Measurements from ENCODE around the gene CDNF. TPM values are rescaled to one million over a fixed set of nuclear protein-coding genes. Genes with fewer than 3 reads are reported as not detected.

CDNF gene
- total RNA-seq, 2 experiments from 2014 or later, result 3.2 to 3.7 TPM

GRCh38 chr10:14858338-14858960, 20.6 kb upstream of the CDNF start:
- Histone ChIP-seq H3K36me3 (ENCODE audit: insufficient read depth, low read length) (peaks cover 39% of the 10 kb centered on the region), H3K9me3 (ENCODE audit: control insufficient read depth in 1 of 2, insufficient read depth in 1 of 2, low read length in 2 of 2) (no peaks in the 10 kb centered on the region), H3K27ac (ENCODE audit: low read depth in 1 of 2, low read length in 2 of 2) (no peak overlapping the region), H3K27me3 (ENCODE audit: control insufficient read depth in 1 of 2, insufficient read depth in 2 of 2, low read length in 2 of 2) (no peaks in the 10 kb centered on the region), H3K4me3 (ENCODE audit: low read length) (no peak overlapping the region), H3K4me1 (ENCODE audit: insufficient read depth, low read length) (no peaks in the 10 kb centered on the region)
- Mint-ChIP-seq H3K36me3 (ENCODE audit: low read depth) (peaks cover 77% of the 10 kb centered on the region), H3K9me3 (no peaks in the 10 kb centered on the region), H3K4me1 (ENCODE audit: low read depth) (no peaks in the 10 kb centered on the region), H3K27ac (no peak overlapping the region), H3K27me3 (no peaks in the 10 kb centered on the region), H3K4me3 (no peak overlapping the region)
- CTCF ChIA-PET, result no interaction called here
- POLR2A ChIA-PET, result interaction anchor here (1.0 kb wide), 2 partner anchors 20 kb away, joined by 3 to 4 read pairs; partner anchors contain the start of genes CDNF, HSPA14, MSANTD7 and SUV39H2
- intact Hi-C loops (cut with DNase I, micrococcal nuclease), result no loop called here
- ATAC-seq (ENCODE audit: poor library complexity) (no peak), DNase-seq (no peak)
- no peak for TF ChIP-seq CTCF (IDR thresholded peaks at IDR 0.05)

- no peaks in the 10 kb centered on the region for H3K9me3 Mint-ChIP-seq
- no peak for TF ChIP-seq CTCF (IDR thresholded peaks at IDR 0.05)
- H3K4me3 Mint-ChIP-seq, result no peak overlapping the region
- Histone ChIP-seq H3K27me3 (ENCODE audit: control insufficient read depth in 1 of 2, insufficient read depth in 2 of 2, low read length in 2 of 2) (no peaks in the 10 kb centered on the region), H3K36me3 (ENCODE audit: insufficient read depth, low read length) (peaks cover 51% of the 10 kb centered on the region), H3K4me3 (ENCODE audit: low read length) (no peak overlapping the region), H3K27ac (ENCODE audit: low read depth in 1 of 2, low read length in 2 of 2) (no peak overlapping the region), H3K4me1 (ENCODE audit: insufficient read depth, low read length) (no peaks in the 10 kb centered on the region), H3K9me3 (ENCODE audit: control insufficient read depth in 1 of 2, insufficient read depth in 1 of 2, low read length in 2 of 2) (no peaks in the 10 kb centered on the region)
- H3K27ac Mint-ChIP-seq, result no peak overlapping the region
- ChIA-PET CTCF (no interaction called here), POLR2A (interaction anchor here (1.5 kb wide), 1 partner anchor 17 kb away, joined by 4 read pairs; the partner anchor contains the start of genes CDNF, HSPA14 and MSANTD7)
- H3K27me3 Mint-ChIP-seq, result no peaks in the 10 kb centered on the region
- no peak for ATAC-seq (ENCODE audit: poor library complexity)
- DNase-seq, result no peak
- peaks cover 92% of the 10 kb centered on the region for H3K36me3 Mint-ChIP-seq (ENCODE audit: low read depth)
- no peaks in the 10 kb centered on the region for H3K4me1 Mint-ChIP-seq (ENCODE audit: low read depth)
- intact Hi-C loops (cut with DNase I, micrococcal nuclease), result no loop called here
Measured at GRCh38 chr10:14855453-14855852, 17.6 kb upstream of the CDNF start.

- Mint-ChIP-seq H3K27ac (no peak overlapping the region), H3K4me3 (no peak overlapping the region), H3K27me3 (no peaks in the 10 kb centered on the region), H3K9me3 (no peaks in the 10 kb centered on the region), H3K4me1 (ENCODE audit: low read depth) (no peaks in the 10 kb centered on the region), H3K36me3 (ENCODE audit: low read depth) (peaks cover 89% of the 10 kb centered on the region)
- TF ChIP-seq CTCF (IDR thresholded peaks at IDR 0.05), result no peak
- Histone ChIP-seq H3K4me1 (ENCODE audit: insufficient read depth, low read length) (no peaks in the 10 kb centered on the region), H3K9me3 (ENCODE audit: control insufficient read depth in 1 of 2, insufficient read depth in 1 of 2, low read length in 2 of 2) (no peaks in the 10 kb centered on the region), H3K4me3 (ENCODE audit: low read length) (no peak overlapping the region), H3K36me3 (ENCODE audit: insufficient read depth, low read length) (peaks cover 54% of the 10 kb centered on the region), H3K27ac (ENCODE audit: low read depth in 1 of 2, low read length in 2 of 2) (no peak overlapping the region), H3K27me3 (ENCODE audit: control insufficient read depth in 1 of 2, insufficient read depth in 2 of 2, low read length in 2 of 2) (no peaks in the 10 kb centered on the region)
- ATAC-seq (ENCODE audit: poor library complexity) (no peak), DNase-seq (no peak)
- intact Hi-C loops (cut with DNase I, micrococcal nuclease), result no loop called here
- CTCF ChIA-PET, result no interaction called here
- POLR2A ChIA-PET, result interaction anchor here (0.6 to 1.1 kb wide), 2 partner anchors 14 to 28 kb away, joined by 3 to 4 read pairs; partner anchors contain the start of genes CDNF, HSPA14 and MSANTD7
Measured at GRCh38 chr10:14852236-14852635, 14.4 kb upstream of the CDNF start.

Data from CD4-positive, alpha-beta T cell (primary cell).